ENCODE data around the gene LRRC7.
"Not testable (repeated sequence)": the region's sequence is repeated elsewhere in the genome, so short reads cannot be mapped to it uniquely, and the experiment has no call there.

The LRRC7 gene

GRCh38 chr1:69852706-69853105 is 285.0 kb downstream of the LRRC7 start:
- FAIRE-seq = no peak
- DNase-seq (ENCODE audit: insufficient read length, low spot score) = no peak

- no peak for FAIRE-seq
- DNase-seq (ENCODE audit: insufficient read length, low spot score) = no peak
These were observed 290.8 kb downstream of the LRRC7 start for GRCh38 chr1:69858534-69858933.

GRCh38 chr1:69861641-69862040 is 293.9 kb downstream of the LRRC7 start:
- FAIRE-seq = no peak
- no peak for DNase-seq (ENCODE audit: insufficient read length, low spot score)

GRCh38 chr1:69862906-69863305 is 295.2 kb downstream of the LRRC7 start:
- no peak for FAIRE-seq
- no peak for DNase-seq (ENCODE audit: insufficient read length, low spot score)

GRCh38 chr1:69863704-69864103 is 296.0 kb downstream of the LRRC7 start:
- no peak for FAIRE-seq
- no peak for DNase-seq (ENCODE audit: insufficient read length, low spot score)

- FAIRE-seq (no peak), DNase-seq (ENCODE audit: insufficient read length, low spot score) (no peak)
These were observed 303.7 kb downstream of the LRRC7 start for GRCh38 chr1:69871412-69871811.

GRCh38 chr1:69878338-69878737 is 310.6 kb downstream of the LRRC7 start:
- FAIRE-seq = no peak
- DNase-seq (ENCODE audit: insufficient read length, low spot score) = no peak

GRCh38 chr1:69888016-69888415 is 320.3 kb downstream of the LRRC7 start:
- not testable (repeated sequence) for FAIRE-seq; DNase-seq (ENCODE audit: insufficient read length, low spot score)

- no peak for FAIRE-seq
- no peak for DNase-seq (ENCODE audit: insufficient read length, low spot score)
These were observed 320.9 kb downstream of the LRRC7 start for GRCh38 chr1:69888657-69889056.

- FAIRE-seq (no peak), DNase-seq (ENCODE audit: insufficient read length, low spot score) (no peak)
These were observed 330.8 kb downstream of the LRRC7 start for GRCh38 chr1:69898403-69898947.

GRCh38 chr1:69911301-69911801 is 343.6 kb downstream of the LRRC7 start:
- no peak for FAIRE-seq
- no peak for DNase-seq (ENCODE audit: insufficient read length, low spot score)

- no peak for FAIRE-seq
- no peak for DNase-seq (ENCODE audit: insufficient read length, low spot score)
These were observed 346.3 kb downstream of the LRRC7 start for GRCh38 chr1:69913977-69914376.

GRCh38 chr1:69914976-69915765 is 347.4 kb downstream of the LRRC7 start:
- DNase-seq (ENCODE audit: insufficient read length, low spot score) (no peak), FAIRE-seq (no peak)

- no peak for DNase-seq (ENCODE audit: insufficient read length, low spot score)
- FAIRE-seq = no peak
These were observed 351.6 kb downstream of the LRRC7 start for GRCh38 chr1:69919129-69919921.

- FAIRE-seq (no peak), DNase-seq (ENCODE audit: insufficient read length, low spot score) (no peak)
These were observed 352.2 kb downstream of the LRRC7 start for GRCh38 chr1:69919922-69920273.

- DNase-seq (ENCODE audit: insufficient read length, low spot score) = no peak
- no peak for FAIRE-seq
These were observed 352.7 kb downstream of the LRRC7 start for GRCh38 chr1:69920426-69920825.

GRCh38 chr1:69921486-69921885 is 353.8 kb downstream of the LRRC7 start:
- FAIRE-seq (no peak), DNase-seq (ENCODE audit: insufficient read length, low spot score) (no peak)

- DNase-seq (ENCODE audit: insufficient read length, low spot score); FAIRE-seq: not testable (repeated sequence)
These were observed 360.5 kb downstream of the LRRC7 start for GRCh38 chr1:69928234-69928633.

GRCh38 chr1:69929308-69930057 is 361.8 kb downstream of the LRRC7 start:
- FAIRE-seq = no peak
- DNase-seq (ENCODE audit: insufficient read length, low spot score) = no peak

- DNase-seq (ENCODE audit: insufficient read length, low spot score) (no peak), FAIRE-seq (no peak)
These were observed 362.7 kb downstream of the LRRC7 start for GRCh38 chr1:69930396-69930795.

- no peak for DNase-seq (ENCODE audit: insufficient read length, low spot score)
- no peak for FAIRE-seq
These were observed 365.0 kb downstream of the LRRC7 start for GRCh38 chr1:69932760-69933159.

Data from GM19239 (cell line).